Neural crest cell (in vitro differentiated cells): ENCODE data around the gene C1orf198. TPM values are rescaled to one million over a fixed set of nuclear protein-coding genes. Genes with fewer than 3 reads are reported as not detected.

Experiments used
- DNase-seq: peaks from one replicate; pipeline ENCODE4 v3.0.0; 2021; ENCODE audit warnings: low read depth, mixed read lengths, low spot score
- H3K27ac Mint-ChIP-seq: one replicate; pipeline ENCODE4 v1.8.0; 2021; ENCODE audit warnings: mild to moderate bottlenecking, mixed read lengths; ENCODE audit not compliant: unreplicated experiment
- H3K27me3 Mint-ChIP-seq: 2 replicates; pipeline ENCODE4 v1.8.0; 2021; ENCODE audit warnings: low read depth, mild to moderate bottlenecking, mixed read lengths
- H3K36me3 Mint-ChIP-seq: 2 replicates; pipeline ENCODE4 v1.8.0; 2021; ENCODE audit warnings: low read depth, mild to moderate bottlenecking, mixed read lengths
- H3K4me1 Mint-ChIP-seq: 2 replicates; pipeline ENCODE4 v1.8.0; 2021; ENCODE audit warnings: mixed read lengths
- H3K4me3 Mint-ChIP-seq: one replicate; pipeline ENCODE4 v1.8.0; 2021; ENCODE audit warnings: mild to moderate bottlenecking, mixed read lengths
- H3K9me3 Mint-ChIP-seq: 2 replicates; pipeline ENCODE4 v1.8.0; 2021; ENCODE audit warnings: mixed read lengths
- CTCF ChIP-seq: fragments of 200-600 bp; sonication (generic); conservative IDR thresholded peaks from 2 replicates; pipeline ENCODE4 v1.5.0; 2021; ENCODE audit warnings: antibody characterized with exemption, mild to moderate bottlenecking
- total RNA-seq: library from RNA; stranded (reverse); gene quantifications from 2 replicates; pipeline ENCODE4 v1.2.1, GENCODE V29; 2021

The C1orf198 gene
- total RNA-seq, 1 donor from 2014 or later = 73.5 TPM

- no peak for DNase-seq
- no peak for TF ChIP-seq CTCF
- no peaks in the 10 kb centered on the region for H3K27me3 Mint-ChIP-seq
- no peaks in the 10 kb centered on the region for H3K9me3 Mint-ChIP-seq
- H3K4me3 Mint-ChIP-seq = no peak overlapping the region
- H3K27ac Mint-ChIP-seq = no peak overlapping the region
- H3K36me3 Mint-ChIP-seq = no peaks in the 10 kb centered on the region
- H3K4me1 Mint-ChIP-seq = no peaks in the 10 kb centered on the region
These were observed 29.8 kb upstream of the C1orf198 start for GRCh38 chr1:230898144-230898543.

- no peak for TF ChIP-seq CTCF
- H3K27ac Mint-ChIP-seq = no peak overlapping the region
- no peaks in the 10 kb centered on the region for H3K27me3 Mint-ChIP-seq
- DNase-seq = no peak
- no peak overlapping the region for H3K4me3 Mint-ChIP-seq
- H3K9me3 Mint-ChIP-seq = no peaks in the 10 kb centered on the region
- H3K36me3 Mint-ChIP-seq = no peaks in the 10 kb centered on the region
- peaks cover 8% of the 10 kb centered on the region for H3K4me1 Mint-ChIP-seq
These were observed 28.5 kb upstream of the C1orf198 start for GRCh38 chr1:230896779-230897178.

- H3K36me3 Mint-ChIP-seq = no peaks in the 10 kb centered on the region
- TF ChIP-seq CTCF = no peak
- peaks cover 14% of the 10 kb centered on the region for H3K4me1 Mint-ChIP-seq
- no peak overlapping the region for H3K4me3 Mint-ChIP-seq
- no peaks in the 10 kb centered on the region for H3K27me3 Mint-ChIP-seq
- no peaks in the 10 kb centered on the region for H3K9me3 Mint-ChIP-seq
- H3K27ac Mint-ChIP-seq = no peak overlapping the region
- no peak for DNase-seq
These were observed 27.1 kb upstream of the C1orf198 start for GRCh38 chr1:230895452-230895851.

GRCh38 chr1:230894664-230895063 lies 26.3 kb upstream of the C1orf198 start:
- Mint-ChIP-seq H3K4me1 (peaks cover 14% of the 10 kb centered on the region), H3K36me3 (no peaks in the 10 kb centered on the region), H3K27me3 (no peaks in the 10 kb centered on the region), H3K4me3 (no peak overlapping the region), H3K27ac (no peak overlapping the region), H3K9me3 (no peaks in the 10 kb centered on the region)
- no peak for DNase-seq
- TF ChIP-seq CTCF = no peak

GRCh38 chr1:230894032-230894431 lies 25.7 kb upstream of the C1orf198 start:
- peaks cover 14% of the 10 kb centered on the region for H3K4me1 Mint-ChIP-seq
- DNase-seq = no peak
- H3K36me3 Mint-ChIP-seq = no peaks in the 10 kb centered on the region
- H3K4me3 Mint-ChIP-seq = no peak overlapping the region
- H3K9me3 Mint-ChIP-seq = no peaks in the 10 kb centered on the region
- no peaks in the 10 kb centered on the region for H3K27me3 Mint-ChIP-seq
- H3K27ac Mint-ChIP-seq = no peak overlapping the region
- no peak for TF ChIP-seq CTCF

GRCh38 chr1:230892018-230892491 lies 23.7 kb upstream of the C1orf198 start:
- no peaks in the 10 kb centered on the region for H3K9me3 Mint-ChIP-seq
- no peak overlapping the region for H3K27ac Mint-ChIP-seq
- DNase-seq = no peak
- no peaks in the 10 kb centered on the region for H3K36me3 Mint-ChIP-seq
- H3K4me1 Mint-ChIP-seq = peaks cover 14% of the 10 kb centered on the region
- no peaks in the 10 kb centered on the region for H3K27me3 Mint-ChIP-seq
- no peak for TF ChIP-seq CTCF
- no peak overlapping the region for H3K4me3 Mint-ChIP-seq
